Left ventricle myocardium superior (tissue), 1 donor: ENCODE results near the gene RNF11. TPM values are rescaled to one million over a fixed set of nuclear protein-coding genes. Genes with fewer than 3 reads are reported as not detected.
"Not testable (repeated sequence)": the region's sequence is repeated elsewhere in the genome, so short reads cannot be mapped to it uniquely, and the experiment has no call there.

ENCODE experiments used
- ATAC-seq: fragments of 200-7000 bp; cut with Tn5 transposase; one replicate; pipeline ENCODE4 v1.9.1; 2020; ENCODE audit warnings: mild to moderate bottlenecking, moderate library complexity
- DNase-seq: peaks from one replicate; pipeline ENCODE4 v3.0.0-alpha.2; 2020
- intact Hi-C: fragments of 100-400 bp; cut with micrococcal nuclease; formaldehyde crosslinking; loops from one replicate; pipeline ENCODE4 v1.11.0; 2022
- long read RNA-seq: library from polyadenylated mRNA; unstranded; transcript quantifications from one replicate; pipeline ENCODE4 v2.0.0, GENCODE V29; 2021
- total RNA-seq: library from RNA; stranded (reverse); fragmentation: NEBNext Ultra II Directional; extraction: Animal tissue kit (Norgen Biotek cat#: 25700); gene quantifications from one replicate; pipeline ENCODE4 v1.2.1, GENCODE V29; 2021
- donor health status: DM: no; HTN: yes; CAD: no; lungs with severe emphysema.

Gene RNF11
- total RNA-seq: 118 TPM
- long read RNA-seq, transcript RNF11-201 (3 exons, 3,084 nt): major isoform, 488 of 506 reads
- long read RNA-seq, partial matches to known transcripts: 10 of 506 reads
- long read RNA-seq, other reads (novel, unspliced or antisense): 8 of 506 reads

- intact Hi-C loops: no loop called here
- peak; percentile 97 for DNase-seq
- peak; percentile 98 for ATAC-seq
Measured at GRCh38 chr1:51235673-51236530, at the start of gene RNF11. RNF11 (plus strand) TSS chr1:51236273; CDS start chr1:51236757, 484 bp downstream.

- intact Hi-C loops: loop anchor here (10.0 kb wide), 1 partner anchor 413 kb away; no protein-coding TSS in a partner anchor
- DNase-seq: no peak
- ATAC-seq: no peak
Measured at GRCh38 chr1:51188230-51188629, 47.8 kb upstream of the RNF11 start.

- intact Hi-C loops: loop anchor here (10.0 kb wide), 1 partner anchor 415 kb away; no protein-coding TSS in a partner anchor
- no peak for DNase-seq
- no peak for ATAC-seq
Measured at GRCh38 chr1:51189421-51190073, 46.5 kb upstream of the RNF11 start.

GRCh38 chr1:51190961-51191360 lies 45.1 kb upstream of the RNF11 start:
- no peak for DNase-seq
- intact Hi-C loops: no loop called here
- ATAC-seq: no peak

- peak; percentile 54 for ATAC-seq
- intact Hi-C loops: no loop called here
- DNase-seq: peak; percentile 55
Measured at GRCh38 chr1:51192213-51192843, 43.7 kb upstream of the RNF11 start.

- no peak for DNase-seq
- intact Hi-C loops: no loop called here
- ATAC-seq: no peak
Measured at GRCh38 chr1:51193564-51193963, 42.5 kb upstream of the RNF11 start.

GRCh38 chr1:51203121-51203873 lies 32.8 kb upstream of the RNF11 start:
- ATAC-seq (no peak), DNase-seq (no peak)
- intact Hi-C loops: no loop called here

GRCh38 chr1:51203874-51204245 lies 32.2 kb upstream of the RNF11 start:
- intact Hi-C loops: no loop called here
- ATAC-seq: no peak
- no peak for DNase-seq

- no peak for ATAC-seq
- intact Hi-C loops: no loop called here
- DNase-seq: no peak
Measured at GRCh38 chr1:51210055-51210454, 26.0 kb upstream of the RNF11 start.

GRCh38 chr1:51210676-51211075 lies 25.4 kb upstream of the RNF11 start:
- intact Hi-C loops: no loop called here
- ATAC-seq (no peak), DNase-seq (no peak)

- DNase-seq: no peak
- no peak for ATAC-seq
- intact Hi-C loops: no loop called here
Measured at GRCh38 chr1:51214615-51215131, 21.4 kb upstream of the RNF11 start.

- ATAC-seq (no peak), DNase-seq (no peak)
- intact Hi-C loops: no loop called here
Measured at GRCh38 chr1:51215169-51215568, 20.9 kb upstream of the RNF11 start.

GRCh38 chr1:51216631-51217030 lies 19.4 kb upstream of the RNF11 start:
- ATAC-seq (no peak), DNase-seq (no peak)
- intact Hi-C loops: no loop called here

- DNase-seq: no peak
- no peak for ATAC-seq
- intact Hi-C loops: no loop called here
Measured at GRCh38 chr1:51217101-51217500, 19.0 kb upstream of the RNF11 start.

GRCh38 chr1:51218570-51218969 lies 17.5 kb upstream of the RNF11 start:
- peak; percentile 42 for ATAC-seq
- intact Hi-C loops: no loop called here

GRCh38 chr1:51219022-51219421 lies 17.1 kb upstream of the RNF11 start:
- DNase-seq (no peak), ATAC-seq (no peak)
- intact Hi-C loops: no loop called here

More at GRCh38 chr1:51218570-51218969, 17.5 kb upstream of the RNF11 start:
- no peak for DNase-seq

GRCh38 chr1:51221529-51221928 lies 14.5 kb upstream of the RNF11 start:
- DNase-seq, intact Hi-C loops, ATAC-seq: not testable (repeated sequence)

- DNase-seq: no peak
- intact Hi-C loops: no loop called here
- no peak for ATAC-seq
Measured at GRCh38 chr1:51222136-51222787, 13.8 kb upstream of the RNF11 start.
